Prostate gland (tissue), 2 donors: ENCODE data around the gene ENTPD8. TPM values are rescaled to one million over a fixed set of nuclear protein-coding genes. Genes with fewer than 3 reads are reported as not detected.

ENCODE experiments used
- DNase-seq: peaks from one replicate; pipeline ENCODE4 v3.0.0-alpha.2; 2019; ENCODE audit warnings: low spot score
- H3K27ac ChIP-seq, 2 donors: fragments of 200-600 bp; sonication (generic); 2 replicates each; pipeline ENCODE4 v1.5.1; 2017 to 2019
- H3K27me3 ChIP-seq: fragments of 200-600 bp; sonication (generic); replicated peaks from 2 replicates; pipeline ENCODE4 v1.5.1; 2019; ENCODE audit not compliant: insufficient read depth
- H3K36me3 ChIP-seq, 2 donors: fragments of 200-600 bp; sonication (generic); 1 replicate in 1 of 2; 2 replicates in 1 of 2; pipeline versions ENCODE4 v1.5.1 to v1.8.1; 2017 to 2019
- H3K4me1 ChIP-seq: fragments of 200-600 bp; sonication (generic); replicated peaks from 2 replicates; pipeline ENCODE4 v1.5.1; 2019
- H3K4me3 ChIP-seq, 2 donors: fragments of 200-600 bp; sonication (generic); 2 replicates each; pipeline ENCODE4 v1.5.1; 2017 to 2019
- H3K9me3 ChIP-seq: fragments of 200-600 bp; sonication (generic); 2 replicates; pipeline ENCODE4 v1.5.1; 2017
- POLR2A ChIP-seq: fragments of 450-650 bp; IDR thresholded peaks from one replicate; pipeline ENCODE4 v1.6.1; 2016; ENCODE audit warnings: antibody characterized with exemption, mild to moderate bottlenecking
- POLR2AphosphoS5 ChIP-seq: sonication (generic); formaldehyde crosslinking; IDR thresholded peaks from one replicate; pipeline ENCODE4 v1.6.1; 2017; ENCODE audit warnings: antibody characterized with exemption
- WGBS: methylation state at CpG from one replicate; pipeline ENCODE4 v1.1.5; 2018; 5-methylcytosine and 5-hydroxymethylcytosine counted together
- intact Hi-C: fragments of 100-400 bp; cut with DNase I; formaldehyde crosslinking; loops from one replicate; pipeline ENCODE4 v1.14.2; 2022
- total RNA-seq, 2 donors: library from RNA; depleted of rRNA; stranded (reverse); fragments of >200 nt; gene quantifications; one replicate each; pipeline ENCODE4 v1.1.0, GENCODE V29; 2016
- TF ChIP-seq, protein P1 (sequence below), 4 experiments: fragments of 200-600 bp in 2 of 4; fragments of 450-650 bp in 2 of 4; sonication (generic) in 2 of 4; IDR thresholded peaks; 1 replicate in 3 of 4; 2 replicates in 1 of 4; pipeline ENCODE4 v1.5.1; 2016 to 2019; ENCODE audit warnings: antibody characterized with exemption in 4 of 4, mild to moderate bottlenecking in 2 of 4, moderate library complexity in 2 of 4

ENTPD8 gene
- total RNA-seq, 2 donors from 2014 or later = 1.8 TPM

DNA sequence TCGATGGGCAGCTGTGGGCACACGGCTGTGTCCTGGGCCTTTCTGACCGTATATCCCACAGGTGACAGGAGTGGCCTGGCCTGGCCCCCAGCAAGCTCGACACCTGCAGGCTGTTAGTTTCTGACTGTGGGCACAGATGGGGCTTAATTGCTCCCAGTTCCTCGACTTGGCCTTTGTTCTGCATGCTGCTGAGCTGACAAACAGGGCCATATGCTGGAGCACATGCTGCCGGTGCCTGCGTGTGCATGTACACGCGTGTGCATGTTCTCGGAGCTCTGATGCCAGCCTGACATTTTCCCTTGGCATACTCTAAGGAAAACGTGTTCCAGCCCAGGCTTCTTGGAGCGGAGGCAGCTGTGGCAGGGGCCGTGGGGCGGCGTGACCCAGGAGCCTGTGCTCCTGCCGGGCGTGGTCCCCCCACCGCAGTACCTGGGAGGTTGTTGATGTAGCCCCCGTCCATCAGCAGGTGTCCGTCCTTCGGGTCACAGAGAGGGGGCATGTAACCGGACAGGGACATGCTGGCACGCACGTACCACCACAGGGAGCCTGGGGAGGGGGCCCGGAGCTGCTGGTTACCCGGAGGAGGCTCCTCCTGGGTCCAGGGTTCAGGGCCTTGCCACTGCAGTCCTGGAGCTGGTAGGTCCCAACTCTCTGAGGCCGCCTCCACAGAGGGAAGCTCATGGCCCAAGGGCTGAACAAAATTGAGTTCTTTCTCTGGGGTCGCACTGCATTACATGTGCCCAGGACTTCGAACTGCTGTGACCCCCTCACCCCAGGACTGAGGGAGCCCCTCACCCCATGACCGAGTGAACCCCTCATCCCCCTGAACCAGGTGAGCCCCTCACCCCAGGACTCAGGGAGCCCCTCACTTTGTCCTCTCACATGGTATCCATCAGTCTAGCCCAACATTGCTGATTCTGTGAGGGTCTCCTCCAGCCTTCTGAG, 22.1 kb upstream of the ENTPD8 start:
- H3K27me3 ChIP-seq = no peaks in the 10 kb centered on the region
- DNase-seq = no peak
- intact Hi-C loops = no loop called here
- H3K36me3 ChIP-seq = no peaks in the 10 kb centered on the region
- H3K9me3 ChIP-seq = no peaks in the 10 kb centered on the region
- H3K4me3 ChIP-seq = no peak overlapping the region
- TF ChIP-seq, protein P1, sequence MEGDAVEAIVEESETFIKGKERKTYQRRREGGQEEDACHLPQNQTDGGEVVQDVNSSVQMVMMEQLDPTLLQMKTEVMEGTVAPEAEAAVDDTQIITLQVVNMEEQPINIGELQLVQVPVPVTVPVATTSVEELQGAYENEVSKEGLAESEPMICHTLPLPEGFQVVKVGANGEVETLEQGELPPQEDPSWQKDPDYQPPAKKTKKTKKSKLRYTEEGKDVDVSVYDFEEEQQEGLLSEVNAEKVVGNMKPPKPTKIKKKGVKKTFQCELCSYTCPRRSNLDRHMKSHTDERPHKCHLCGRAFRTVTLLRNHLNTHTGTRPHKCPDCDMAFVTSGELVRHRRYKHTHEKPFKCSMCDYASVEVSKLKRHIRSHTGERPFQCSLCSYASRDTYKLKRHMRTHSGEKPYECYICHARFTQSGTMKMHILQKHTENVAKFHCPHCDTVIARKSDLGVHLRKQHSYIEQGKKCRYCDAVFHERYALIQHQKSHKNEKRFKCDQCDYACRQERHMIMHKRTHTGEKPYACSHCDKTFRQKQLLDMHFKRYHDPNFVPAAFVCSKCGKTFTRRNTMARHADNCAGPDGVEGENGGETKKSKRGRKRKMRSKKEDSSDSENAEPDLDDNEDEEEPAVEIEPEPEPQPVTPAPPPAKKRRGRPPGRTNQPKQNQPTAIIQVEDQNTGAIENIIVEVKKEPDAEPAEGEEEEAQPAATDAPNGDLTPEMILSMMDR (IDR thresholded peaks at IDR 0.05) = no peak
- TF ChIP-seq POLR2A (no peak), POLR2AphosphoS5 (no peak)
- WGBS = 95% methylated on average over 30 of the region's 30 CpGs
- H3K4me1 ChIP-seq = peaks cover 6% of the 10 kb centered on the region
- H3K27ac ChIP-seq = no peak overlapping the region

DNA sequence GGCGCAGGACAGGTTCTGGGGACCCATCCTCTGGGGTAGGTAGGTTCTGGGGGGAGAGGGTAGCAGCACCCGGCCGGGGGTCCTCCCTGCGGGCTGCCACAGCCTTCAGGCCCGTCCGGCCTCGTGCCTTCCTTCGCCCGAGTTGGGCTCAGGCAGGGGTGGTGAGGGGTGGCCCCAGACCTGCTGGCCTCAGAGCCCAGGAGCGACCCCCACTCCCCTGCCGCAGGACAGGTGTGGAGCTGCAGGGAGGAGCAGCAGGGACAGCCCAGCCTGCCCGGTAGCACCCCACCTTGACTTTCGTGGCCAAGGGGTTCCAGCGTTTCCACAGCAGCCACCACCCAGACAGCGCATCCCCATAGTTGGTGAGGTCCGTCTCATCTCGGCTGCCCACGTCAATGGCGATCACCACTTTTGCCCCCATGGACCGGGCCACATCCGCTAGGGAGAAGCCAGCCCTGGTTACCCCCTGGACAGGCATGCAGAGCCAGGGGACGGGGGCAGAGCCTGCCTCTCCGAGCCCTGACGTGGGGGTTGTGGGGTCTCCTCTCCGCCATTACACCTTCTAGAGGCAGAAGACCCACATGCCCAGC, 21.3 kb upstream of the ENTPD8 start:
- intact Hi-C loops = no loop called here
- Histone ChIP-seq H3K9me3 (no peaks in the 10 kb centered on the region), H3K4me3 (no peak overlapping the region), H3K4me1 (peaks cover 9% of the 10 kb centered on the region), H3K36me3 (no peaks in the 10 kb centered on the region), H3K27me3 (no peaks in the 10 kb centered on the region), H3K27ac (no peak overlapping the region)
- 92% methylated on average over 14 of the region's 25 CpGs for WGBS
- TF ChIP-seq POLR2AphosphoS5 (no peak), POLR2A (no peak)
- TF ChIP-seq, protein P1 (IDR thresholded peaks at IDR 0.05) = no peak
- no peak for DNase-seq

DNA sequence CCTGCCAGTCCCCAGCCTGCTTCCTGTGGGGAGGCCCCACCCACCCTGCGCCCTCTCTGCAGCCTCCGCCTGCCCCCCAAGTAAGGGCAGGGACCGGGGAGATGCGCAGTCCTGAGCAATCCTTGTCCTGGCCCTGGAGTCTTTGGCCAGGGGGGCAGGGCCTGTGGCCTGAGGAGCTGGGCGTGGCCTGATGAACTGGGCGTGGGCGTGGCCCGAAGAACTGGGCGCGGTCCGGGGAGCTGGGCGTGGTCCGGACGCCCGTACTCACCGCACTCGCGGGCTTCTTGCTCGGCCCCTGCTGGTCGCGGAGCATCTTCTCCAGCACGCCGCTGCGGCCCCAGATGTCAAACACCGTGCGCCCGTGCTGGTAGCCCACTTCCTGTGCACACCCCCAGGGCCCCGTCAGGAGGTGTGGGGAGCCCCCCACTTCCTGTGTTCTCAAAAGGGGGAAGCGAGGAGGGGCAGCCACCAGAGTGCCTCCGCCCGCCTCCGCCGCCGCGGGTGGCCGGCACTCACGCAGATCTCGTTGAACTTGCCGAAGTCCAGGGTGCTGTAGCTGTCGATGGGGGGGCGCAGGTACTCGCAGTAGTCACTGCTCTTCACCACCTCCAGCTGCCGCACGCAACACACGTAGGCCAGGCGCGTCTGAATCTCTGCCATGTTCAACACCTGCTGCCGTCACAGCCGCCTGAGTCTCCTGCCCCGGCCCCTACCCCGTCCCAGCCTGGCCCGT, 20.7 kb upstream of the ENTPD8 start:
- DNase-seq = no peak

DNA sequence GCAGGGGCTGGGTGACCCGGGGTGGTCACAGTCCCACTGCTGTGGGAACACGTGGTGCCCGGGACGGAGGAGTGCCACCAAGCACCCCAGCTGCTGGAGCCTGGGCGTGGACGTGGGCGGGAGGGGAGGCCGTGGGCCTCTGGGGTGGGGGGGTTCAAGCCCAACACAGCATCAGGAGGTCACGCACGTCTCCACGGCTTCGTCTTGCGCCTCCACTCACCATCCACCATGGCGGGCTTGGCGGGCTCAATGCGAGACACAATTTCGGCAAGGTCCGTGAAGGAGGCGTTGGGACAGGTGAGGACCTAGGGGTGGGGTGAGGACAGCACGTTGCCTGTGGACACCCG, 20.1 kb upstream of the ENTPD8 start:
- DNase-seq = no peak
- no peak for TF ChIP-seq POLR2A
- TF ChIP-seq POLR2AphosphoS5 = no peak
- TF ChIP-seq, protein P1 (IDR thresholded peaks at IDR 0.05) = no peak
- Histone ChIP-seq H3K36me3 (no peaks in the 10 kb centered on the region), H3K27ac (no peak overlapping the region), H3K27me3 (no peaks in the 10 kb centered on the region), H3K4me3 (no peak overlapping the region), H3K9me3 (no peaks in the 10 kb centered on the region), H3K4me1 (peaks cover 9% of the 10 kb centered on the region)
- intact Hi-C loops = no loop called here
- 95% methylated on average over 19 of the region's 21 CpGs for WGBS

More for the DNA sequence above, 20.7 kb upstream of the ENTPD8 start:
- WGBS = 66% methylated on average over 47 of the region's 52 CpGs
- H3K9me3 ChIP-seq = no peaks in the 10 kb centered on the region
- H3K27ac ChIP-seq = no peak overlapping the region
- no peak for TF ChIP-seq POLR2AphosphoS5
- TF ChIP-seq, protein P1 (IDR thresholded peaks at IDR 0.05) = no peak
- TF ChIP-seq POLR2A = no peak
- H3K36me3 ChIP-seq = no peaks in the 10 kb centered on the region
- H3K4me3 ChIP-seq = no peak overlapping the region
- peaks cover 9% of the 10 kb centered on the region for H3K4me1 ChIP-seq
- intact Hi-C loops = no loop called here
- no peaks in the 10 kb centered on the region for H3K27me3 ChIP-seq
